Measurements from ENCODE around the gene PPP4R1.
"Not testable (repeated sequence)": the region's sequence is repeated elsewhere in the genome, so short reads cannot be mapped to it uniquely, and the experiment has no call there.

The PPP4R1 gene

DNA sequence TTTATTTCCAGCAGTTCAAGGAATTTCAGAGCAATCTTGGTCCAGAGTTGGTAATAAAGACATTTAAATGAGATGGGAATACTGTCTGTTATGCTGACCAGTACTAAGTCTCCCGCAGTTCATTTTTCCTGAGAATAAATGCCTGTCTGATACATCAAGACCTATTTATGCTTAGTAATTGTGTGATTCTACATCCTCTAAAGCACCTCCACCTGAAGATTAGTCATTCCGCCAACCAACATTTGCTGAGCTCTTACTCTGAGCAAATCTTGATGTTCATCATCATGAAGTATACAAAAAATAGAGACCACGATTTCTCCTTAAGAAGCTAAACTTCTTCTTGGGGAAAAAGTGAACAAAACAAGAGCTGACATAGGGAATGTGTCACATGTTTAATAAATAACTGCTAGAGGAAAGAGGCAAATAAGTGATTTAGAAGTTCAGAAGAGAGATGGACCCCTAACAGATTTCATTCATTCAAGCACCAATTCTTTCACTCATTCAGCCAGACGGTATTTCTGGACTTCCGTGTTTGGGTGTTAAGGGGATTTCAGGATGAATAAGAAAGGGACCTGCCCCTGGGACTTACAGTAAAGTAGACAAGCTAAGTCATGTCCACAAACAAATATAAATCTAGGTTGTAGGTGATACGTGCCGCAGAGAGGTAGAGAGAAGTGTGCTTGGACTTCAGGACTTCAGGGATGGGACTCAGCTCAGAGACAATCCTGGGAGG, 34.2 kb upstream of the PPP4R1 start:
- no peaks in the 10 kb centered on the region for H4K20me1 ChIP-seq
- no peaks in the 10 kb centered on the region for H3K27me3 ChIP-seq
- TF ChIP-seq Cebpa-rat (IDR thresholded peaks at IDR 0.05), result no peak
- H3K4me1 ChIP-seq, result no peaks in the 10 kb centered on the region
- no peaks in the 10 kb centered on the region; the same call in 1 of the 2 replicates for H3K9me3 ChIP-seq
- no peak overlapping the region for H3K4me3 ChIP-seq
- no peak overlapping the region for H3K9ac ChIP-seq
- no peak overlapping the region for H3K27ac ChIP-seq
- no peaks in the 10 kb centered on the region for H3K36me3 ChIP-seq
- H3K4me2 ChIP-seq, result no peak overlapping the region

GRCh38 chr18:9647496-9648323, 33.4 kb upstream of the PPP4R1 start:
- H3K9ac ChIP-seq, result no peak overlapping the region
- no peak overlapping the region for H3K27ac ChIP-seq
- no peaks in the 10 kb centered on the region for H3K4me1 ChIP-seq
- H3K9me3 ChIP-seq, result no peaks in the 10 kb centered on the region; the same call in 1 of the 2 replicates
- H3K36me3 ChIP-seq, result no peaks in the 10 kb centered on the region
- no peak for TF ChIP-seq Cebpa-rat (IDR thresholded peaks at IDR 0.05)
- no peaks in the 10 kb centered on the region for H3K27me3 ChIP-seq
- no peak overlapping the region for H3K4me2 ChIP-seq
- no peak overlapping the region for H3K4me3 ChIP-seq
- H4K20me1 ChIP-seq, result no peaks in the 10 kb centered on the region

- no peaks in the 10 kb centered on the region for H4K20me1 ChIP-seq
- H3K9me3 ChIP-seq, result no peaks in the 10 kb centered on the region
- no peak overlapping the region for H3K9ac ChIP-seq
- H3K36me3 ChIP-seq, result no peaks in the 10 kb centered on the region
- H3K4me3 ChIP-seq, result no peak overlapping the region
- no peak overlapping the region for H3K27ac ChIP-seq
- H3K4me1 ChIP-seq, result no peaks in the 10 kb centered on the region
- TF ChIP-seq Cebpa-rat (IDR thresholded peaks at IDR 0.05), result no peak
- no peaks in the 10 kb centered on the region for H3K27me3 ChIP-seq
- no peak overlapping the region for H3K4me2 ChIP-seq
These were observed 29.2 kb upstream of the PPP4R1 start for GRCh38 chr18:9643549-9643948.

GRCh38 chr18:9642799-9643462, 28.6 kb upstream of the PPP4R1 start:
- Histone ChIP-seq H3K36me3 (no peaks in the 10 kb centered on the region), H3K27ac (no peak overlapping the region), H3K9ac (no peak overlapping the region), H3K9me3 (no peaks in the 10 kb centered on the region), H3K4me3 (no peak overlapping the region), H3K4me2 (no peak overlapping the region), H3K4me1 (no peaks in the 10 kb centered on the region), H4K20me1 (no peaks in the 10 kb centered on the region), H3K27me3 (no peaks in the 10 kb centered on the region)
- TF ChIP-seq Cebpa-rat (IDR thresholded peaks at IDR 0.05), result no peak

DNA sequence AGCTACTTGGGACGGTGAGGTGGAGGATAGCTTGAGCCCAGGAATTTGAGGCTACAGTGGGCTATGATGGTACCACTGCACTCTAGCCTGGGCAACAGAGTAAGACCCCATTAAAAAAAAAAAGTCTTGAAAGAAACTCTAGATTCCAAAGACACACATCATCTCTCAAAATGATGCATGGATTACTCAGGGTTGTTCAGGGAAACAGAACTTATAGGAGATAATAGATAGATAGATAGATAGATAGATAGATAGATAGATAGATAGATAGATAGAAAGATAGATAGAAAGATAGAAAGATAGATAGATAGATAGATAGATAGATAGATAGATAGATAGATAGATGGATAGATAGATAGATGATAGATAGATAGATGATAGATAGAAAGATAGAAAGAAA, 26.7 kb upstream of the PPP4R1 start:
- H3K4me2 ChIP-seq, H3K27ac ChIP-seq, H3K27me3 ChIP-seq, H4K20me1 ChIP-seq, H3K9me3 ChIP-seq, H3K4me1 ChIP-seq, H3K9ac ChIP-seq, H3K36me3 ChIP-seq, H3K4me3 ChIP-seq: not testable (repeated sequence)

DNA sequence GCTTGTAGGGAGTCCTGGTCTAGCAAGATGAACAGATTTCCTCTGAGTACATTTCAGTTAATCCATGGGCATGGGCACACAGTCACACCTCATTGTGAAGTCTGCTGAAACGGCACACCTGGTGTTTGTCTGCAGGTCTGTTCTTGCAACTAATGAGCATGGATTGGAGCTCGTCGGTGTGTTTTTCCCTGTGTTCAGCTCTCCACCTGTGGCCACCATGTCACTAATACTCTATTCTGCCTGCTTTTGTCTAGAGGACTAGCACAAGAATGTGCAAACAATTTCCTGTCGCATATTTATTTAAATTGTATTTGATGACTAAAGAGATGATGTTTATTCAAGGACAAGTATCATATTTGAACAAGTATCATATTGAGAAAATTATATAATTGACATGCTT, 24.5 kb upstream of the PPP4R1 start:
- TF ChIP-seq Cebpa-rat (IDR thresholded peaks at IDR 0.05), result no peak
- H3K27ac ChIP-seq, result no peak overlapping the region
- H4K20me1 ChIP-seq, result no peaks in the 10 kb centered on the region
- H3K4me2 ChIP-seq, result no peak overlapping the region
- H3K36me3 ChIP-seq, result no peaks in the 10 kb centered on the region
- H3K4me3 ChIP-seq, result no peak overlapping the region
- no peaks in the 10 kb centered on the region for H3K4me1 ChIP-seq
- H3K27me3 ChIP-seq, result no peaks in the 10 kb centered on the region
- H3K9ac ChIP-seq, result no peak overlapping the region
- peaks cover 9% of the 10 kb centered on the region for H3K9me3 ChIP-seq

- H3K9me3 ChIP-seq, result peaks cover 9% of the 10 kb centered on the region
- no peak for TF ChIP-seq Cebpa-rat (IDR thresholded peaks at IDR 0.05)
- no peak overlapping the region for H3K27ac ChIP-seq
- H3K36me3 ChIP-seq, result no peaks in the 10 kb centered on the region
- no peak overlapping the region for H3K9ac ChIP-seq
- no peaks in the 10 kb centered on the region for H3K4me1 ChIP-seq
- no peaks in the 10 kb centered on the region for H3K27me3 ChIP-seq
- no peak overlapping the region for H3K4me2 ChIP-seq
- H3K4me3 ChIP-seq, result no peak overlapping the region
- no peaks in the 10 kb centered on the region for H4K20me1 ChIP-seq
These were observed 22.8 kb upstream of the PPP4R1 start for GRCh38 chr18:9637036-9637767.

- Histone ChIP-seq H3K4me3 (no peak overlapping the region), H3K4me2 (no peak overlapping the region), H4K20me1 (no peaks in the 10 kb centered on the region), H3K4me1 (no peaks in the 10 kb centered on the region), H3K36me3 (no peaks in the 10 kb centered on the region), H3K27ac (no peak overlapping the region), H3K27me3 (no peaks in the 10 kb centered on the region), H3K9me3 (peaks cover 9% of the 10 kb centered on the region), H3K9ac (no peak overlapping the region)
- TF ChIP-seq Cebpa-rat (IDR thresholded peaks at IDR 0.05), result no peak
These were observed 20.5 kb upstream of the PPP4R1 start for GRCh38 chr18:9634856-9635255.

DNA sequence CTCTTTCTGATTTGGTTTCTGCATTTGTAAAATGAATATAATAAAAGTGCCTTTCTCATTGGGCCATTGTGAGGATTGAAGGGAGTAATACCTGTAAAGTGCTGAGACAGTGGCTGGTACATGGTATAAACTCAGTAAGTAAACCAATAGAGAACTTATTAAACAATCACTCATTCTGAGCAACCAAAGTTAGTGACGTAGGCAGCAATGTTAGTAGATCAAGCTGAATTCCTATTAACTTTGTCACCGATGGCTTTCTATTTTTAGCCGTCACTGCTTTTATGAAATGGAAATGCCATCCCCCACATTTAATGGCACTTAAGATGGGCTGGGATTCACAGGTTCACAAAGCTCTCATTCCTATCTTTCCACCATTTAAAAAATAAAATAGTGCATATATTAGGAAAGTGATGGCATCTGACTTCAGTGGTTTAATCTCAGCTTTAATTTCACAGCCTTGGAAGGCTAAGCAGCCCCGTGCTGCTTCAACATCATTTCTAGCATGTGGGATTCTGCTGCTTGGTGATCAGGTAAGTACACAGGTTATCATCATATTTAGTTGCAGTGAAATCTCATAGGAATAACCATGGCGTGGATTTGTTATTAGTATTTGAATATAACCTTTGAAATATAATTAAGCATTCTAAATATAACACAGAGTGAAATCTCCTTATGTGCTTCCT, 17.6 kb upstream of the PPP4R1 start:
- no peaks in the 10 kb centered on the region for H3K27me3 ChIP-seq
- no peak overlapping the region for H3K9ac ChIP-seq
- no peak overlapping the region for H3K27ac ChIP-seq
- H4K20me1 ChIP-seq, result no peaks in the 10 kb centered on the region
- no peak overlapping the region for H3K4me3 ChIP-seq
- H3K4me2 ChIP-seq, result no peak overlapping the region
- TF ChIP-seq Cebpa-rat (IDR thresholded peaks at IDR 0.05), result no peak
- no peaks in the 10 kb centered on the region for H3K4me1 ChIP-seq
- peaks cover 9% of the 10 kb centered on the region for H3K9me3 ChIP-seq
- H3K36me3 ChIP-seq, result no peaks in the 10 kb centered on the region

All from BLaER1 (cell line).